SK-N-SH treated with all-trans-retinoic acid at 6 μM for 48 hours (cell line): Measurements from ENCODE around the gene VAV3.
A peak's percentile ranks its signal among the peaks of the same experiment; 100 is the strongest.
"Not testable (repeated sequence)": the region's sequence is repeated elsewhere in the genome, so short reads cannot be mapped to it uniquely, and the experiment has no call there.

ENCODE experiments used
- ATAC-seq: fragments of 200-7000 bp; cut with Tn5 transposase; 3 replicates; pipeline ENCODE4 v1.9.1; 2020; ENCODE audit warnings: mild to moderate bottlenecking, moderate library complexity
- ARNTL ChIP-seq: fragments of 450-650 bp; formaldehyde crosslinking; IDR thresholded peaks from 2 replicates; pipeline ENCODE4 v1.5.0; 2020; ENCODE audit warnings: low read depth, mild to moderate bottlenecking, moderate library complexity, borderline replicate concordance
- BACH2 ChIP-seq: fragments of 250-450 bp; sonication (Bioruptor Pico); IDR thresholded peaks from 2 replicates; pipeline ENCODE4 v1.9.0; 2021; ENCODE audit warnings: mild to moderate bottlenecking, borderline replicate concordance
- CSDC2 ChIP-seq: fragments of 250-450 bp; sonication (Bioruptor Pico); IDR thresholded peaks from 2 replicates; pipeline ENCODE4 v1.5.0; 2020; ENCODE audit warnings: mild to moderate bottlenecking, moderate library complexity
- ESRRG ChIP-seq: fragments of 250-450 bp; sonication (Bioruptor Pico); IDR thresholded peaks from 2 replicates; pipeline ENCODE4 v1.6.1; 2021; ENCODE audit warnings: mild to moderate bottlenecking
- GLIS3 ChIP-seq: fragments of 250-450 bp; sonication (Bioruptor Pico); IDR thresholded peaks from 2 replicates; pipeline ENCODE4 v1.5.0; 2020; ENCODE audit warnings: mild to moderate bottlenecking, moderate library complexity
- ISL1 ChIP-seq: fragments of 250-450 bp; sonication (Bioruptor Pico); IDR thresholded peaks from 2 replicates; pipeline ENCODE4 v2.1.2; 2022; ENCODE audit warnings: mild to moderate bottlenecking, moderate library complexity
- OSR1 ChIP-seq: fragments of 250-450 bp; sonication (Bioruptor Pico); IDR thresholded peaks from 2 replicates; pipeline ENCODE4 v1.8.0; 2022; ENCODE audit warnings: moderate library complexity, mild to moderate bottlenecking, inconsistent platforms
- PPARA ChIP-seq: fragments of 250-450 bp; sonication (Bioruptor Pico); IDR thresholded peaks from 2 replicates; pipeline ENCODE4 v1.5.0; 2020; ENCODE audit warnings: mild to moderate bottlenecking, borderline replicate concordance
- RARB ChIP-seq: fragments of 250-450 bp; sonication (Bioruptor Pico); IDR thresholded peaks from 2 replicates; pipeline ENCODE4 v1.8.0; 2021; ENCODE audit warnings: mild to moderate bottlenecking, moderate library complexity
- SNAI2 ChIP-seq: fragments of 250-450 bp; sonication (Bioruptor Pico); IDR thresholded peaks from 2 replicates; pipeline ENCODE4 v1.5.0; 2020; ENCODE audit warnings: mild to moderate bottlenecking, moderate library complexity
- TCF4 ChIP-seq: fragments of 250-450 bp; sonication (Bioruptor Pico); IDR thresholded peaks from 2 replicates; pipeline ENCODE4 v1.8.0; 2021; ENCODE audit warnings: mild to moderate bottlenecking, moderate library complexity, borderline replicate concordance
- TOX ChIP-seq: fragments of 250-450 bp; sonication (Bioruptor Pico); IDR thresholded peaks from 2 replicates; pipeline ENCODE4 v1.8.0; 2021; ENCODE audit warnings: mild to moderate bottlenecking, moderate library complexity, borderline replicate concordance
- ZC3H10 ChIP-seq: fragments of 250-450 bp; sonication (Bioruptor Pico); IDR thresholded peaks from 2 replicates; pipeline ENCODE4 v1.5.1; 2021; ENCODE audit warnings: mild to moderate bottlenecking, moderate library complexity
- ZFP3 ChIP-seq: fragments of 250-450 bp; sonication (Bioruptor Pico); IDR thresholded peaks from 2 replicates; pipeline ENCODE4 v1.5.0; 2020; ENCODE audit warnings: mild to moderate bottlenecking, moderate library complexity
- ZFP30 ChIP-seq: fragments of 450-650 bp; formaldehyde crosslinking; IDR thresholded peaks from 2 replicates; pipeline ENCODE4 v1.5.0; 2022; ENCODE audit warnings: mild to moderate bottlenecking, moderate library complexity
- ZNF565 ChIP-seq: fragments of 450-650 bp; formaldehyde crosslinking; conservative IDR thresholded peaks from 2 replicates; pipeline ENCODE4 v1.5.0; 2020; ENCODE audit warnings: low read depth, mild to moderate bottlenecking, moderate library complexity
- ZNF70 ChIP-seq: fragments of 450-650 bp; formaldehyde crosslinking; IDR thresholded peaks from 2 replicates; pipeline ENCODE4 v1.5.0; 2020; ENCODE audit warnings: mild to moderate bottlenecking, moderate library complexity
- ZNF8 ChIP-seq: fragments of 450-650 bp; formaldehyde crosslinking; IDR thresholded peaks from 2 replicates; pipeline ENCODE4 v1.5.0; 2020; ENCODE audit warnings: mild to moderate bottlenecking, moderate library complexity
- TF ChIP-seq, protein P1 (sequence below): fragments of 250-450 bp; sonication (Bioruptor Pico); IDR thresholded peaks from 2 replicates; pipeline ENCODE4 v1.5.0; 2020; ENCODE audit warnings: mild to moderate bottlenecking, moderate library complexity
- TF ChIP-seq, protein P2 (sequence below): fragments of 250-450 bp; sonication (Bioruptor Pico); IDR thresholded peaks from 2 replicates; pipeline ENCODE4 v1.5.1; 2020; ENCODE audit warnings: low read depth, mild to moderate bottlenecking, moderate library complexity
- TF ChIP-seq, protein P3 (sequence below): fragments of 250-450 bp; sonication (Bioruptor Pico); IDR thresholded peaks from 2 replicates; pipeline ENCODE4 v1.8.0; 2020; ENCODE audit warnings: mild to moderate bottlenecking, moderate library complexity, borderline replicate concordance

The VAV3 gene

DNA sequence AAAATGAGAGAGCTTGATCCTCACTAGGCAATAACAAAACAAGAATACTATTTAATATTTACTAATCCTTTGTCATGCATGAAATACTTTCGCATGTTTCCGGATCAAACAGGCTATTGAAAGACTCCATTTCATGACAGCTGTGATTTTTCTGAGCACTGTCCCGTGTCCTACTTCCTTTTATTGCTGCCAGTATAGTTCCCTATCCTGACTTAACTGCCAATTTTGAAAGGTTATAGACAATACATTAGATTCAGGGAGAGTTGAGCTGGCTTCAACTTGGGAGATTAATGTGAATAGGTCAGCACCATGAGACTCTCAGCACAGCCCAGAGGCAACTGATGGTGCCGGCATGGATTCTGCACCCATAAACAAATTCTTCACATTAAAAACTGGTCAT lies 225.8 kb downstream of the VAV3 start:
- ATAC-seq: no peak
- no peak for TF ChIP-seq GLIS3
- TF ChIP-seq RARB (CRISPR knock-in tag): no peak
- no peak for TF ChIP-seq SNAI2
- TF ChIP-seq ESRRG (CRISPR knock-in tag): no peak
- TF ChIP-seq ARNTL: no peak
- TF ChIP-seq, protein P1, sequence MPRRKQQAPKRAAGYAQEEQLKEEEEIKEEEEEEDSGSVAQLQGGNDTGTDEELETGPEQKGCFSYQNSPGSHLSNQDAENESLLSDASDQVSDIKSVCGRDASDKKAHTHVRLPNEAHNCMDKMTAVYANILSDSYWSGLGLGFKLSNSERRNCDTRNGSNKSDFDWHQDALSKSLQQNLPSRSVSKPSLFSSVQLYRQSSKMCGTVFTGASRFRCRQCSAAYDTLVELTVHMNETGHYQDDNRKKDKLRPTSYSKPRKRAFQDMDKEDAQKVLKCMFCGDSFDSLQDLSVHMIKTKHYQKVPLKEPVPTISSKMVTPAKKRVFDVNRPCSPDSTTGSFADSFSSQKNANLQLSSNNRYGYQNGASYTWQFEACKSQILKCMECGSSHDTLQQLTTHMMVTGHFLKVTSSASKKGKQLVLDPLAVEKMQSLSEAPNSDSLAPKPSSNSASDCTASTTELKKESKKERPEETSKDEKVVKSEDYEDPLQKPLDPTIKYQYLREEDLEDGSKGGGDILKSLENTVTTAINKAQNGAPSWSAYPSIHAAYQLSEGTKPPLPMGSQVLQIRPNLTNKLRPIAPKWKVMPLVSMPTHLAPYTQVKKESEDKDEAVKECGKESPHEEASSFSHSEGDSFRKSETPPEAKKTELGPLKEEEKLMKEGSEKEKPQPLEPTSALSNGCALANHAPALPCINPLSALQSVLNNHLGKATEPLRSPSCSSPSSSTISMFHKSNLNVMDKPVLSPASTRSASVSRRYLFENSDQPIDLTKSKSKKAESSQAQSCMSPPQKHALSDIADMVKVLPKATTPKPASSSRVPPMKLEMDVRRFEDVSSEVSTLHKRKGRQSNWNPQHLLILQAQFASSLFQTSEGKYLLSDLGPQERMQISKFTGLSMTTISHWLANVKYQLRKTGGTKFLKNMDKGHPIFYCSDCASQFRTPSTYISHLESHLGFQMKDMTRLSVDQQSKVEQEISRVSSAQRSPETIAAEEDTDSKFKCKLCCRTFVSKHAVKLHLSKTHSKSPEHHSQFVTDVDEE (CRISPR knock-in tag): no peak
- TF ChIP-seq ZNF8 (CRISPR knock-in tag): no peak
- TF ChIP-seq ZFP30 (CRISPR knock-in tag): no peak
- TF ChIP-seq PPARA: no peak
- TF ChIP-seq ZC3H10: no peak

DNA sequence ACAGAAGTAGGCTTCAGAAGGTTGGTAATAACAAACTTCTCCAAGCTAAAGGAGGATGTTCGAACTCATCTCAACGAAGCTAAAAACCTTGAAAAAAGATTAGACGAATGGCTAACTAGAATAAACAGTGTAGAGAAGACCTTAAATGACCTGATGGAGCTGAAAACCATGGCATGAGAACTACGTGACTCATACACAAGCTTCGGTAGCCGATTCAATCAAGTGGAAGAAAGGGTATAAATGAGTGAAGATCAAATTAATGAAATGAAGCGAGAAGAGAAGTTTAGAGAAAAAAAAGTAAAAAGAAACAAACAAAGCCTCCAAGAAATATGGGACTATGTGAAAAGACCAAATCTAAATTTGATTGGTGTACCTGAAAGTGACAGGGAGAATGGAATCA lies 231.6 kb downstream of the VAV3 start:
- ATAC-seq: not testable (repeated sequence)

DNA sequence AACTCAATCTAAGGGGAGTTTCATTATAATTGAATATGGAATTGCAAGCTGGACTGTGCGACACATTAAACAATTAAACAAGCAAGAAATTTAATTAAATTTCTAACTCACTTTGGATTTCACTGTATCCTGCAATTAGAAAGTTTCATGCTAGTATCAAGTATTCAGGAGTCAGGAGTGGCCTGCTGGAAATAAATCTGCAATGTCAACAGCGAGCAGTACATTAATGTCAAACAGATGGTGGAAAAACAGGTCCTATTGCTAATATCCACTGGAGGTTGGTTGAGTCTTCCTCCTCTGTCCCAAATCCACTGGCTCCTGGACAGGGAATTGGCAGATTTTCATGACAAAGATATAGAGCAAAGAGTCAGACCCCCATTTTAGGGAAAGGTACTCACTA lies 237.1 kb downstream of the VAV3 start:
- TF ChIP-seq ZFP3 (CRISPR knock-in tag) (no peak), TCF4 (CRISPR knock-in tag) (peak; percentile 76), ISL1 (CRISPR knock-in tag) (0 out of 2 replicates have a peak, but pooled peaks have one; percentile 7), PPARA (no peak)
- TF ChIP-seq, protein P1 (CRISPR knock-in tag): 0 out of 2 replicates have a peak, but pooled peaks have one; percentile 58
- no peak for ATAC-seq

DNA sequence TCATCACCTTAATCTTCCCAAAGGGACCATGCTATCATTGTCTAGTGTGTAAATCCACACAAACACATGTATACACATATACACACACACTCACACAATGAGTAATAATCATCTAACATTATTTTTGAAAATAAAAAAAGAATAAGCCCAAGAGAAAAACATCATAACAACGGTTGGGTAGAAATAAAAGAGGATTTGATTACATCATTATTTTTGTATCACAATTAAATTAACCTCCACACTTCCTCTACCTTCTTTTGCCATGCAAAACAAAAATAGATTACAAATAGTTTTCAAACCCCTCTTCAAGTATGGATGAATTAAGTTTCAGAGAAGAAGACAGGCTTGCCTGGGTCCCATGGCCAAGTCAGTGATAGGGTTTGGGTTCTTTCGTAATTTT lies 238.1 kb downstream of the VAV3 start:
- TF ChIP-seq ZNF8 (CRISPR knock-in tag) (no peak), GLIS3 (no peak)
- ATAC-seq: no peak

DNA sequence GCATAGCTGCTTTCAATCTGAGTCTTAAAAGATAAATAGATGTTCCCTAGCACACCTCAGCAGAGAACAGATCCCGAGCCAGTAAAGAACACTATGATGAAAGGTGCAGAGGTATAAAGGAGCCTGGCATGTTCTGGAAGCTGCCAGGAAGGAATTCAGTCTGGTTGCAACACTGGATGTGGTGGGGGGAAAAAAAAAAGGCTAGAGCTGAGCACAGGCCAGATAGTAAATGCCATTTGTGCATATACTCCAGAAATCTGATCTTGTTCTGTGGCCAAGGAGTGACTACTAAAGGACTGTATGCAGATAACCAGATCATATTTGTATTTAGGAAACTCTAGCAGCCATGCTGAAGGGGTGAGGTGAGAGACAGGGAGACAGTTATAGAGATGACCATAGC lies 240.3 kb downstream of the VAV3 start:
- TF ChIP-seq, protein P2, sequence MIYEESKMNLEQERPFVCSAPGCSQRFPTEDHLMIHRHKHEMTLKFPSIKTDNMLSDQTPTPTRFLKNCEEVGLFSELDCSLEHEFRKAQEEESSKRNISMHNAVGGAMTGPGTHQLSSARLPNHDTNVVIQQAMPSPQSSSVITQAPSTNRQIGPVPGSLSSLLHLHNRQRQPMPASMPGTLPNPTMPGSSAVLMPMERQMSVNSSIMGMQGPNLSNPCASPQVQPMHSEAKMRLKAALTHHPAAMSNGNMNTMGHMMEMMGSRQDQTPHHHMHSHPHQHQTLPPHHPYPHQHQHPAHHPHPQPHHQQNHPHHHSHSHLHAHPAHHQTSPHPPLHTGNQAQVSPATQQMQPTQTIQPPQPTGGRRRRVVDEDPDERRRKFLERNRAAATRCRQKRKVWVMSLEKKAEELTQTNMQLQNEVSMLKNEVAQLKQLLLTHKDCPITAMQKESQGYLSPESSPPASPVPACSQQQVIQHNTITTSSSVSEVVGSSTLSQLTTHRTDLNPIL (CRISPR knock-in tag): no peak
- no peak for TF ChIP-seq TOX (CRISPR knock-in tag)
- TF ChIP-seq CSDC2 (CRISPR knock-in tag): no peak
- 0 out of 2 replicates have a peak, but pooled peaks have one; percentile 14 for TF ChIP-seq ISL1 (CRISPR knock-in tag)

DNA sequence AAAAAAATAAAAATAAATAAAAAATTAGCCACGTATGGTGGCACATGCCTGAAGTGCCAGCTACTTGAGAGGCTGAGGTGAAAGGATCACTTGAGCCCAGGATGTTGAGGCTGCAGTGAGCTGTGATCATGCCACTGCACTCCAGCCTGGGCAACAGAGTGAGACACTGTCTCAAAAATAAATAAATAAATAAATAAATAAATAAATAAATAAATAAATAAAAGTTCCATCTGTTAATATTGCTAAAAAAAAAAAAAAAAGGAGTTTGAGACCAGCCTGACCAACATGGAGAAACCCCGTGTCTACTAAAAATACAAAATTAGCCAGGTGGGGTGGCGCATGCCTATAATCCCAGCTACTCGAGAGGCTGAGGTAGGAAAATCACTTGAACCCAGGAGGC lies 244.8 kb downstream of the VAV3 start:
- not testable (repeated sequence) for ATAC-seq

More for the DNA sequence above, 240.3 kb downstream of the VAV3 start:
- no peak for ATAC-seq

DNA sequence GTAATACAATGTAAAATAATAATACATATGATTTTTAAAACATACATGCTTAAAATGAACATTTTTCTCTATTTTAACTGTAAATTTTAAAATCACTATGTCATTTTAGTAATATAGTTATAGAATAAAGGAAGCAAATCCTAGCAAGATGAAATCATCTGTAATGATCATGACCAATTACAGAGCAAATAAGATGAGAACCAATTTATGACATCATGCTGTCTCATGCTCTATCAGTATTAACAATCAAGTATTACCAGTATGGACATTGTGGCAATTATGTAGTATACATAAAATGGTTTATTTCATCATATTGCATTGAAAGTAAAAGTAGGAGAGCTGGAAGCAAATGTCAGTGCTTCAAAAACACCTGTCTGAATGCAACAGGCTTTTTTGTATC lies 255.0 kb downstream of the VAV3 start:
- ATAC-seq: no peak
- TF ChIP-seq, protein P3, sequence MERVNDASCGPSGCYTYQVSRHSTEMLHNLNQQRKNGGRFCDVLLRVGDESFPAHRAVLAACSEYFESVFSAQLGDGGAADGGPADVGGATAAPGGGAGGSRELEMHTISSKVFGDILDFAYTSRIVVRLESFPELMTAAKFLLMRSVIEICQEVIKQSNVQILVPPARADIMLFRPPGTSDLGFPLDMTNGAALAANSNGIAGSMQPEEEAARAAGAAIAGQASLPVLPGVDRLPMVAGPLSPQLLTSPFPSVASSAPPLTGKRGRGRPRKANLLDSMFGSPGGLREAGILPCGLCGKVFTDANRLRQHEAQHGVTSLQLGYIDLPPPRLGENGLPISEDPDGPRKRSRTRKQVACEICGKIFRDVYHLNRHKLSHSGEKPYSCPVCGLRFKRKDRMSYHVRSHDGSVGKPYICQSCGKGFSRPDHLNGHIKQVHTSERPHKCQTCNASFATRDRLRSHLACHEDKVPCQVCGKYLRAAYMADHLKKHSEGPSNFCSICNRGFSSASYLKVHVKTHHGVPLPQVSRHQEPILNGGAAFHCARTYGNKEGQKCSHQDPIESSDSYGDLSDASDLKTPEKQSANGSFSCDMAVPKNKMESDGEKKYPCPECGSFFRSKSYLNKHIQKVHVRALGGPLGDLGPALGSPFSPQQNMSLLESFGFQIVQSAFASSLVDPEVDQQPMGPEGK: no peak
- TF ChIP-seq GLIS3 (no peak), ARNTL (no peak), ZNF70 (no peak), ZC3H10 (no peak), RARB (CRISPR knock-in tag) (no peak), BACH2 (no peak), ZNF8 (CRISPR knock-in tag) (no peak), PPARA (no peak), OSR1 (CRISPR knock-in tag) (no peak), TCF4 (CRISPR knock-in tag) (no peak), ZNF565 (CRISPR knock-in tag) (no peak), ZFP30 (CRISPR knock-in tag) (no peak), ISL1 (CRISPR knock-in tag) (no peak), ESRRG (CRISPR knock-in tag) (no peak), CSDC2 (CRISPR knock-in tag) (no peak), ZFP3 (CRISPR knock-in tag) (no peak)
